Astrocyte (in vitro differentiated cells and primary cell): ENCODE measurements around the gene CHCHD6.

Experiments used
- CTCF ChIP-seq: IDR thresholded peaks from 2 replicates; pipeline ENCODE4 v1.5.1; 2011; ENCODE audit warnings: low read depth, mild to moderate bottlenecking, inconsistent platforms, low read length, moderate library complexity; ENCODE audit not compliant: insufficient read depth
- EZH2 ChIP-seq: IDR thresholded peaks from 2 replicates; pipeline ENCODE4 v1.6.1; 2012; ENCODE audit warnings: mild to moderate bottlenecking, low read length, inconsistent platforms; ENCODE audit not compliant: insufficient read depth

- TF ChIP-seq CTCF (no peak), EZH2 (no peak)
Observed at GRCh38 chr3:126993436-126993835, 289.4 kb downstream of the CHCHD6 start.
